SK-N-SH treated with all-trans-retinoic acid at 6 μM for 48 hours (cell line): Measurements from ENCODE around the gene LRCOL1.

ENCODE experiments used
- ATAC-seq: fragments of 200-7000 bp; cut with Tn5 transposase; 3 replicates; pipeline ENCODE4 v1.9.1; 2020; ENCODE audit warnings: mild to moderate bottlenecking, moderate library complexity
- ARNTL ChIP-seq: fragments of 450-650 bp; formaldehyde crosslinking; IDR thresholded peaks from 2 replicates; pipeline ENCODE4 v1.5.0; 2020; ENCODE audit warnings: low read depth, mild to moderate bottlenecking, moderate library complexity, borderline replicate concordance
- BACH2 ChIP-seq: fragments of 250-450 bp; sonication (Bioruptor Pico); IDR thresholded peaks from 2 replicates; pipeline ENCODE4 v1.9.0; 2021; ENCODE audit warnings: mild to moderate bottlenecking, borderline replicate concordance
- CSDC2 ChIP-seq: fragments of 250-450 bp; sonication (Bioruptor Pico); IDR thresholded peaks from 2 replicates; pipeline ENCODE4 v1.5.0; 2020; ENCODE audit warnings: mild to moderate bottlenecking, moderate library complexity
- ESRRG ChIP-seq: fragments of 250-450 bp; sonication (Bioruptor Pico); IDR thresholded peaks from 2 replicates; pipeline ENCODE4 v1.6.1; 2021; ENCODE audit warnings: mild to moderate bottlenecking
- ISL1 ChIP-seq: fragments of 250-450 bp; sonication (Bioruptor Pico); IDR thresholded peaks from 2 replicates; pipeline ENCODE4 v2.1.2; 2022; ENCODE audit warnings: mild to moderate bottlenecking, moderate library complexity
- OSR1 ChIP-seq: fragments of 250-450 bp; sonication (Bioruptor Pico); IDR thresholded peaks from 2 replicates; pipeline ENCODE4 v1.8.0; 2022; ENCODE audit warnings: moderate library complexity, mild to moderate bottlenecking, inconsistent platforms
- PPARA ChIP-seq: fragments of 250-450 bp; sonication (Bioruptor Pico); IDR thresholded peaks from 2 replicates; pipeline ENCODE4 v1.5.0; 2020; ENCODE audit warnings: mild to moderate bottlenecking, borderline replicate concordance
- RARB ChIP-seq: fragments of 250-450 bp; sonication (Bioruptor Pico); IDR thresholded peaks from 2 replicates; pipeline ENCODE4 v1.8.0; 2021; ENCODE audit warnings: mild to moderate bottlenecking, moderate library complexity
- TCF4 ChIP-seq: fragments of 250-450 bp; sonication (Bioruptor Pico); IDR thresholded peaks from 2 replicates; pipeline ENCODE4 v1.8.0; 2021; ENCODE audit warnings: mild to moderate bottlenecking, moderate library complexity, borderline replicate concordance
- TOX ChIP-seq: fragments of 250-450 bp; sonication (Bioruptor Pico); IDR thresholded peaks from 2 replicates; pipeline ENCODE4 v1.8.0; 2021; ENCODE audit warnings: mild to moderate bottlenecking, moderate library complexity, borderline replicate concordance
- ZC3H10 ChIP-seq: fragments of 250-450 bp; sonication (Bioruptor Pico); IDR thresholded peaks from 2 replicates; pipeline ENCODE4 v1.5.1; 2021; ENCODE audit warnings: mild to moderate bottlenecking, moderate library complexity
- ZFP3 ChIP-seq: fragments of 250-450 bp; sonication (Bioruptor Pico); IDR thresholded peaks from 2 replicates; pipeline ENCODE4 v1.5.0; 2020; ENCODE audit warnings: mild to moderate bottlenecking, moderate library complexity
- ZFP30 ChIP-seq: fragments of 450-650 bp; formaldehyde crosslinking; IDR thresholded peaks from 2 replicates; pipeline ENCODE4 v1.5.0; 2022; ENCODE audit warnings: mild to moderate bottlenecking, moderate library complexity
- ZNF565 ChIP-seq: fragments of 450-650 bp; formaldehyde crosslinking; conservative IDR thresholded peaks from 2 replicates; pipeline ENCODE4 v1.5.0; 2020; ENCODE audit warnings: low read depth, mild to moderate bottlenecking, moderate library complexity
- ZNF70 ChIP-seq: fragments of 450-650 bp; formaldehyde crosslinking; IDR thresholded peaks from 2 replicates; pipeline ENCODE4 v1.5.0; 2020; ENCODE audit warnings: mild to moderate bottlenecking, moderate library complexity
- ZNF8 ChIP-seq: fragments of 450-650 bp; formaldehyde crosslinking; IDR thresholded peaks from 2 replicates; pipeline ENCODE4 v1.5.0; 2020; ENCODE audit warnings: mild to moderate bottlenecking, moderate library complexity
- TF ChIP-seq, protein P1 (sequence below): fragments of 250-450 bp; sonication (Bioruptor Pico); IDR thresholded peaks from 2 replicates; pipeline ENCODE4 v1.5.1; 2021; ENCODE audit warnings: mild to moderate bottlenecking, moderate library complexity
- TF ChIP-seq, protein P2 (sequence below): fragments of 250-450 bp; sonication (Bioruptor Pico); IDR thresholded peaks from 2 replicates; pipeline ENCODE4 v1.5.1; 2020; ENCODE audit warnings: low read depth, mild to moderate bottlenecking, moderate library complexity
- TF ChIP-seq, protein P3 (sequence below): fragments of 250-450 bp; sonication (Bioruptor Pico); IDR thresholded peaks from 2 replicates; pipeline ENCODE4 v1.8.0; 2021; ENCODE audit warnings: low read depth, mild to moderate bottlenecking, moderate library complexity, borderline replicate concordance
- TF ChIP-seq, protein P4 (sequence below): fragments of 250-450 bp; sonication (Bioruptor Pico); IDR thresholded peaks from 2 replicates; pipeline ENCODE4 v1.8.0; 2020; ENCODE audit warnings: mild to moderate bottlenecking, moderate library complexity, borderline replicate concordance
- TF ChIP-seq, protein P5 (sequence below): fragments of 250-450 bp; sonication (Bioruptor Pico); IDR thresholded peaks from 2 replicates; pipeline ENCODE4 v1.5.0; 2020; ENCODE audit warnings: mild to moderate bottlenecking, moderate library complexity

The LRCOL1 gene

DNA sequence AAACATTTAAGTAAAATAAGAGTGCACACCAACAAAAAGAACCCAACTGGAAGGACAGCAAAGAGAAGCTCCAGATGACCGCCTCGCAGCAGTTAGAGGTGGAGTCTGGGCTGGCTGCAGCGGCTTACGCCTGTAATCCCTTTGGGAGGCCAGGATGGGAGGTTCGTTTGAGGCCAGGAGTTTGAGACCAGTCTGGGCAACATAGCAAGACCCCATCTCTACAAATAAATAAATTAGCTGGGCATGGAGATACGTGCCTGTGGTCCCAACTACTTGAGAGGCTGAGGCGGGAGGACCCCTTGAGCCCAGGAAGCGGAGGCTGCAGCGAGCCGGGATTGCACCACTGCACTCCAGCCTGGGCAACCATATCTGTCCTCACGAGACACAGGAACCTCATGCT lies 15.2 kb downstream of the LRCOL1 start:
- ATAC-seq: no peak
- TF ChIP-seq TOX (no peak), PPARA (CRISPR knock-in tag) (no peak), ISL1 (CRISPR knock-in tag) (no peak), OSR1 (CRISPR knock-in tag) (no peak), ZFP3 (no peak), ZNF565 (CRISPR knock-in tag) (no peak), CSDC2 (CRISPR knock-in tag) (no peak), ZNF70 (CRISPR knock-in tag) (no peak), ZFP30 (CRISPR knock-in tag) (no peak), RARB (no peak), BACH2 (CRISPR knock-in tag) (no peak), ZC3H10 (CRISPR knock-in tag) (no peak), TCF4 (CRISPR knock-in tag) (no peak), ZNF8 (CRISPR knock-in tag) (no peak), ARNTL (CRISPR knock-in tag) (no peak)
- TF ChIP-seq, protein P1, sequence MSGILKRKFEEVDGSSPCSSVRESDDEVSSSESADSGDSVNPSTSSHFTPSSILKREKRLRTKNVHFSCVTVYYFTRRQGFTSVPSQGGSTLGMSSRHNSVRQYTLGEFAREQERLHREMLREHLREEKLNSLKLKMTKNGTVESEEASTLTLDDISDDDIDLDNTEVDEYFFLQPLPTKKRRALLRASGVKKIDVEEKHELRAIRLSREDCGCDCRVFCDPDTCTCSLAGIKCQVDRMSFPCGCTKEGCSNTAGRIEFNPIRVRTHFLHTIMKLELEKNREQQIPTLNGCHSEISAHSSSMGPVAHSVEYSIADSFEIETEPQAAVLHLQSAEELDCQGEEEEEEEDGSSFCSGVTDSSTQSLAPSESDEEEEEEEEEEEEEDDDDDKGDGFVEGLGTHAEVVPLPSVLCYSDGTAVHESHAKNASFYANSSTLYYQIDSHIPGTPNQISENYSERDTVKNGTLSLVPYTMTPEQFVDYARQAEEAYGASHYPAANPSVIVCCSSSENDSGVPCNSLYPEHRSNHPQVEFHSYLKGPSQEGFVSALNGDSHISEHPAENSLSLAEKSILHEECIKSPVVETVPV (CRISPR knock-in tag): no peak
- TF ChIP-seq, protein P2, sequence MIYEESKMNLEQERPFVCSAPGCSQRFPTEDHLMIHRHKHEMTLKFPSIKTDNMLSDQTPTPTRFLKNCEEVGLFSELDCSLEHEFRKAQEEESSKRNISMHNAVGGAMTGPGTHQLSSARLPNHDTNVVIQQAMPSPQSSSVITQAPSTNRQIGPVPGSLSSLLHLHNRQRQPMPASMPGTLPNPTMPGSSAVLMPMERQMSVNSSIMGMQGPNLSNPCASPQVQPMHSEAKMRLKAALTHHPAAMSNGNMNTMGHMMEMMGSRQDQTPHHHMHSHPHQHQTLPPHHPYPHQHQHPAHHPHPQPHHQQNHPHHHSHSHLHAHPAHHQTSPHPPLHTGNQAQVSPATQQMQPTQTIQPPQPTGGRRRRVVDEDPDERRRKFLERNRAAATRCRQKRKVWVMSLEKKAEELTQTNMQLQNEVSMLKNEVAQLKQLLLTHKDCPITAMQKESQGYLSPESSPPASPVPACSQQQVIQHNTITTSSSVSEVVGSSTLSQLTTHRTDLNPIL (CRISPR knock-in tag): no peak
- TF ChIP-seq, protein P3, sequence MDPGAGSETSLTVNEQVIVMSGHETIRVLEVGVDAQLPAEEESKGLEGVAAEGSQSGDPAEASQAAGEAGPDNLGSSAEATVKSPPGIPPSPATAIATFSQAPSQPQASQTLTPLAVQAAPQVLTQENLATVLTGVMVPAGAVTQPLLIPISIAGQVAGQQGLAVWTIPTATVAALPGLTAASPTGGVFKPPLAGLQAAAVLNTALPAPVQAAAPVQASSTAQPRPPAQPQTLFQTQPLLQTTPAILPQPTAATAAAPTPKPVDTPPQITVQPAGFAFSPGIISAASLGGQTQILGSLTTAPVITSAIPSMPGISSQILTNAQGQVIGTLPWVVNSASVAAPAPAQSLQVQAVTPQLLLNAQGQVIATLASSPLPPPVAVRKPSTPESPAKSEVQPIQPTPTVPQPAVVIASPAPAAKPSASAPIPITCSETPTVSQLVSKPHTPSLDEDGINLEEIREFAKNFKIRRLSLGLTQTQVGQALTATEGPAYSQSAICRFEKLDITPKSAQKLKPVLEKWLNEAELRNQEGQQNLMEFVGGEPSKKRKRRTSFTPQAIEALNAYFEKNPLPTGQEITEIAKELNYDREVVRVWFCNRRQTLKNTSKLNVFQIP (CRISPR knock-in tag): no peak
- TF ChIP-seq, protein P4, sequence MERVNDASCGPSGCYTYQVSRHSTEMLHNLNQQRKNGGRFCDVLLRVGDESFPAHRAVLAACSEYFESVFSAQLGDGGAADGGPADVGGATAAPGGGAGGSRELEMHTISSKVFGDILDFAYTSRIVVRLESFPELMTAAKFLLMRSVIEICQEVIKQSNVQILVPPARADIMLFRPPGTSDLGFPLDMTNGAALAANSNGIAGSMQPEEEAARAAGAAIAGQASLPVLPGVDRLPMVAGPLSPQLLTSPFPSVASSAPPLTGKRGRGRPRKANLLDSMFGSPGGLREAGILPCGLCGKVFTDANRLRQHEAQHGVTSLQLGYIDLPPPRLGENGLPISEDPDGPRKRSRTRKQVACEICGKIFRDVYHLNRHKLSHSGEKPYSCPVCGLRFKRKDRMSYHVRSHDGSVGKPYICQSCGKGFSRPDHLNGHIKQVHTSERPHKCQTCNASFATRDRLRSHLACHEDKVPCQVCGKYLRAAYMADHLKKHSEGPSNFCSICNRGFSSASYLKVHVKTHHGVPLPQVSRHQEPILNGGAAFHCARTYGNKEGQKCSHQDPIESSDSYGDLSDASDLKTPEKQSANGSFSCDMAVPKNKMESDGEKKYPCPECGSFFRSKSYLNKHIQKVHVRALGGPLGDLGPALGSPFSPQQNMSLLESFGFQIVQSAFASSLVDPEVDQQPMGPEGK: no peak
- TF ChIP-seq, protein P5, sequence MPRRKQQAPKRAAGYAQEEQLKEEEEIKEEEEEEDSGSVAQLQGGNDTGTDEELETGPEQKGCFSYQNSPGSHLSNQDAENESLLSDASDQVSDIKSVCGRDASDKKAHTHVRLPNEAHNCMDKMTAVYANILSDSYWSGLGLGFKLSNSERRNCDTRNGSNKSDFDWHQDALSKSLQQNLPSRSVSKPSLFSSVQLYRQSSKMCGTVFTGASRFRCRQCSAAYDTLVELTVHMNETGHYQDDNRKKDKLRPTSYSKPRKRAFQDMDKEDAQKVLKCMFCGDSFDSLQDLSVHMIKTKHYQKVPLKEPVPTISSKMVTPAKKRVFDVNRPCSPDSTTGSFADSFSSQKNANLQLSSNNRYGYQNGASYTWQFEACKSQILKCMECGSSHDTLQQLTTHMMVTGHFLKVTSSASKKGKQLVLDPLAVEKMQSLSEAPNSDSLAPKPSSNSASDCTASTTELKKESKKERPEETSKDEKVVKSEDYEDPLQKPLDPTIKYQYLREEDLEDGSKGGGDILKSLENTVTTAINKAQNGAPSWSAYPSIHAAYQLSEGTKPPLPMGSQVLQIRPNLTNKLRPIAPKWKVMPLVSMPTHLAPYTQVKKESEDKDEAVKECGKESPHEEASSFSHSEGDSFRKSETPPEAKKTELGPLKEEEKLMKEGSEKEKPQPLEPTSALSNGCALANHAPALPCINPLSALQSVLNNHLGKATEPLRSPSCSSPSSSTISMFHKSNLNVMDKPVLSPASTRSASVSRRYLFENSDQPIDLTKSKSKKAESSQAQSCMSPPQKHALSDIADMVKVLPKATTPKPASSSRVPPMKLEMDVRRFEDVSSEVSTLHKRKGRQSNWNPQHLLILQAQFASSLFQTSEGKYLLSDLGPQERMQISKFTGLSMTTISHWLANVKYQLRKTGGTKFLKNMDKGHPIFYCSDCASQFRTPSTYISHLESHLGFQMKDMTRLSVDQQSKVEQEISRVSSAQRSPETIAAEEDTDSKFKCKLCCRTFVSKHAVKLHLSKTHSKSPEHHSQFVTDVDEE (CRISPR knock-in tag): no peak

DNA sequence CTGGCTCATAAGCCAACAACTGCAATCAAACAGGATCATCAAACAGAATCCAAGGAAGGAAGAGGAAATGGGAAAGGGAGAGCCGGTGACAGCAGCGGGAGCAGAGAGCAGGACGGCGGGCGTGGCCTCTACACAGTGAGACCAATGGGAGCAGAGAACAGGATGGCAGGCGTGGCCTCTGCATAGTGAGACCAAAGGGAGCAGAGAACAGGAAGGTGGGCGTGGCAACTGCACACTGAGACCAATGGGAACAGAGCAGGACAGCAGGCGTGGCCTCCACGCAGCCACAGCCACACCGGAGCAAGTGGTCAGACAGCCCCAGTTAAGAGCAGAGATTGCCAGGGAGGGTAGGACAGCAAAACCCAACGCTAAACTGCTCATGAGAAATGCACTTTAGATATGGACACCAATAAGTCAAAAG lies 16.4 kb downstream of the LRCOL1 start:
- no peak for TF ChIP-seq ESRRG (CRISPR knock-in tag)
- ATAC-seq: peak; percentile 99

DNA sequence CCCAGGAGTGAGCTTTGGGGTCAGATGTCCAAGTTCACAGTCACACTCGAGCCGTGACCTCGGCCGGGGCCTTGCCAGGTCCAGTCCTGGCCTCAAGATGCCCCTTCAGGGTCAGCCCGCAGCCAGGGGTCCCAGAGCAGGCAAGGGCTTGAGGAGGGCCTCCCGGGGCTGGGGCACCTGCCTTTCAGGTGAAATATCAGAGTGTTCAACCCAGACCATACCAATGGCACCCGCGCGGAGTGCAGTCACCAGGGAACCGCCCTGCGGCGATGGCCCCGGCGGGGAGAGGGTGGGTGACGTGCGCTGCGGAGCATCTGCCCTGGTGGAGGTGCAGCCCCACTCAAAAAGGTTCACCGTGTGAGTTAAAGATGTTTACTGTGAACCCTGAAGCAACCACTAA lies 16.9 kb downstream of the LRCOL1 start:
- ATAC-seq: peak; percentile 21
- no peak for TF ChIP-seq ZNF565 (CRISPR knock-in tag)
- no peak for TF ChIP-seq ZFP3
- TF ChIP-seq, protein P4: no peak
- TF ChIP-seq PPARA (CRISPR knock-in tag): no peak
- no peak for TF ChIP-seq TCF4 (CRISPR knock-in tag)
- no peak for TF ChIP-seq CSDC2 (CRISPR knock-in tag)
- no peak for TF ChIP-seq ZC3H10 (CRISPR knock-in tag)
- TF ChIP-seq, protein P5 (CRISPR knock-in tag): no peak
- TF ChIP-seq, protein P1 (CRISPR knock-in tag): no peak
- no peak for TF ChIP-seq TOX
- TF ChIP-seq RARB: no peak
- no peak for TF ChIP-seq ESRRG (CRISPR knock-in tag)
- TF ChIP-seq BACH2 (CRISPR knock-in tag): no peak
